ENCODE measurements around the gene NSD2.

The NSD2 gene

GRCh38 chr4:1866189-1866661 lies 5.0 kb upstream of the NSD2 start:
- no peak for DNase-seq

DNA sequence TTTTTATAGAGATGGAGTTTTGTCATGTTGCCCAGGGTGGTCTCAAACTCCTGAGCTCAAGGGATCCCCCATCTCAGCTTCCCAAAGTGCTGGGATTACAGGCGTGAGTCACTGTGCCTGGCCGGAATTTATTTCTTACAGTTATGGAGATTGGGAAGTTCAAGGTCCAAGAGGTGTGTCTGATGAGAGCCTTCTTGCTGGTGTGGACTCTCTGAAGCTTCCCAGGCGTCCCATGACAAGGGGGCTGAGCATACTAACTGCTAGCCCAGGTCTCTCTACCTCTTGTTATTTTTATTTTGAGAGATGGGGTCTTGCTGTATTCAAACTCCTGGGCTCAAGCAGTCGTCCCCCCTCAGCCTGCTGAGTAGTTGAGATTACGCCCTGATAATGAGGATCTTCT lies 2.9 kb upstream of the NSD2 start:
- DNase-seq: no peak

DNA sequence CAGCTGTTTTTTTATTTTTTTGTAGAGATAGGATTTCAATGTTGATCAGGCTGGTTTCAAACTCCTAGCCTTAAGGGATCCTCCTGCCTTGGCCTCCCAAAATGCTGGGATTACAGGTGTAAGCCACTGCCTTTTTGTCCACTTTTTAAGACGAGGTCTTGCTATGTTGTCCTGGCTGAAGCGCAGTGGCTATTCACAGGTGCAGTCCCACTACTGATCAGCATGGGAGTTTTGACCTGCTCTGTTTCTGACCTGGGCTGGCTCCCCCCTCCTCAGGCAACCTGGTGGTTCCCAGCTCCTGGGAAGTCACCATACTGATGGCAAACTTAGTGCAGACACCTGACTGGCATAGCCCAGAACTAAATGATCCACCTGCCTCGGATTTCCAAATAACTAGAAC lies 2.3 kb upstream of the NSD2 start:
- DNase-seq: no peak

DNA sequence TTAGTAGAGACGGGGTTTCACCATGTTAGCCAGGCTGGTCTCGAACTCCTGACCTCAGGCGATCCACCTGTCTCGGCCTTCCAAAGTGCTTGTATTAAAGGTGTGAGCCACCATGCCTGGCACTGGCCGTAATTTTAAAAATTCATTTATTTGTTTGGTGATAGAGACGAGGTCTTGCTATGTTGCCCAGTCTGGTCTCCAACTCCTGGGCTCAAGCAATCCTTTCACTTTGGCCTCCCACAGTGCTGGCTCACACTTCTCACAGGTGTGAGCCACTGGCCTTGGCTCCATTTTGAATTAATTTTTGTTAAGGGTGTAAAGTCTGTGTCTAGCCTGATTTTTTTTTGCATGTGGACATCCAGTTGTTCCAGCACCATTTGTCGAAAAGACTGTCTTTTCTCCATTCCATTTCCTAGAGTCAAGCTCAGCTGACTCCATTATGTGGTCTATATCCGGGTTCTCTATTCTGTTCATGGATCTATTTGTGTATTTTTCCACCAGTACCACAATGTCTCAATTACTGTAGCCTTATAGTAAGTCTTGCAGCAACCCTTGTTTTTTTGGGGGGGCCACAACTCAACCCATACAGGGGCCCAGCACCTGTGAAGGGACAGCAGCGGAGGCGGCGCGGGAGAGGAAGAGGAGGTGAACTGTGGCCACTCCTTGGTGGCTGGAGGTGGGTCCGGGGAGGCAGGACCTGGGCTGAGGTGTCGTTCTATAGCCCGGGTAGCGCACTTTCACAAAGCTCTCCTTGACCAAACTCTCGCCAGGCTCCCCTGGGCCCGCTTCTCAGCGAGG lies 1.5 kb upstream of the NSD2 start:
- DNase-seq: no peak

GRCh38 chr4:1870328-1870577 lies 940 bp upstream of the NSD2 start:
- peak; percentile 86 for DNase-seq

DNA sequence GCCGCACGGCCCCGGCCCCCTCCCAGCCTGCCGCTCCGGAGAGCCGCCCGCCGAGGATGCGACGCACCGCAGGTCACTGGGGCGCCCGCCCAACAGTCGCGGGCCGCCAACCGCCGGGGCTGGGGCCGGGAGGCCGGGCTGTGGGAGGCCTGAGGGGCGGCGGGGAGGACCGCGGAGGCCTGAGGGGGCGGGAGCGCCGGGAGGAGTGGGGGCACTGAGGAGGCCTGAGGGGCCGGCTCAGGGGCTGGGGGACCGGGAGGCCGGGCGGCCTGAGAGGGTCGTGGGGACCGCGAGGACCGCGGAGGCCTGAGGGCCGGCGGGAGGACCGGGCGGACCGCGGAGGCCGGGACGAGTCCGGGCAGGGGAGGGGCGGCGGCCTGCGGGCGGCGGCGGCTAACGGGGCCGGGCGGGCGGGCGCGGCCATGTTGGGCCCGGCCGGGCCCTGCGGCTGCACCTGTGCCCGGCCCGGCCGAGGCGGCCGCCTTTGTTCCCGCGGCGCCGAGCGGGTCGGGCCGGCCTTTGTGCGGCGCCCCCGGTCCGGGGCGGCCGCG lies 353 bp downstream of the NSD2 start:
- no peak for DNase-seq

GRCh38 chr4:1872870-1873269 lies 1.7 kb downstream of the NSD2 start:
- peak; percentile 88 for DNase-seq

DNA sequence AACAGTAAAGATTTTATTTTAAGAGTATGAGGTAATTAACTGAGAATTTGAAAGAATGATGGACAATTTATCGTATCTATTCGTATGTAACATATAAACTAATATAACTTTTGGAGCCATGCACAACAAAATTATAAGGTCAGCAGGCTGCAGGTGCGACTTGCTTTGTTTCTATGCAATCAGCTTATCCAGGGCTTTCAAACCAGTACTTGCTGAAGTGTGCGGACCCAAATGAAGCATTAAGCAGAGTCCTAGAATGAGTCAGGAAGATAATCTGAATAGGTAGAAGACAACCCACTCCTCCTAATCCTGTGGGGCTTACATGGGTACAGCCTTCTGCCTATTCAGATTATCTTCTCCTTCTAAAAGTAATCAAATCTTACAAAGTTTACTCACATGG lies 2.1 kb downstream of the NSD2 start:
- DNase-seq: peak; percentile 53

DNA sequence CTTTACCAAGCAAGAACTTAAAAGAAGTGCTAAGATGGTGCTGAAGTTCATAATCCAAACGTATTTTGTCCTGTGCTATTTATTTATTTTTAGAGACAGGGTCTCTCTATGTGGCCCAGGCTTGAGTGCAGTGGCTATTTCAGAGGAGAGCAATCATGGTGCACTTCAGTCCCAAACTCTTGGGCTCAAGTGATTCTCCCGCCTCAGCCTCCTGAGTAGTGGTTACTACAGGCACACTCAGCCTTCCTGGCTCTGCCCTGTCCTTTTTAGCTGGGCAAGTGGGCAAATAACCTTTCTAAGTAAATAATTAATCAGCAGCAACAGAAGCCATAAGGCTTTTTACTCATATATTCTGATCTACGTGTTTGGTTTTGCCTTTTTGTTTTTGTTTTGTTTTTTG lies 2.6 kb downstream of the NSD2 start:
- no peak for DNase-seq

- DNase-seq: no peak
Measured at GRCh38 chr4:1874201-1874600, 3.0 kb downstream of the NSD2 start.

- DNase-seq: no peak
Measured at GRCh38 chr4:1879485-1879884, 8.3 kb downstream of the NSD2 start.

- no peak for DNase-seq
Measured at GRCh38 chr4:1880332-1880731, 9.1 kb downstream of the NSD2 start.

GRCh38 chr4:1882850-1883271 lies 11.7 kb downstream of the NSD2 start:
- DNase-seq: no peak

GRCh38 chr4:1883583-1883982 lies 12.4 kb downstream of the NSD2 start:
- no peak for DNase-seq

DNA sequence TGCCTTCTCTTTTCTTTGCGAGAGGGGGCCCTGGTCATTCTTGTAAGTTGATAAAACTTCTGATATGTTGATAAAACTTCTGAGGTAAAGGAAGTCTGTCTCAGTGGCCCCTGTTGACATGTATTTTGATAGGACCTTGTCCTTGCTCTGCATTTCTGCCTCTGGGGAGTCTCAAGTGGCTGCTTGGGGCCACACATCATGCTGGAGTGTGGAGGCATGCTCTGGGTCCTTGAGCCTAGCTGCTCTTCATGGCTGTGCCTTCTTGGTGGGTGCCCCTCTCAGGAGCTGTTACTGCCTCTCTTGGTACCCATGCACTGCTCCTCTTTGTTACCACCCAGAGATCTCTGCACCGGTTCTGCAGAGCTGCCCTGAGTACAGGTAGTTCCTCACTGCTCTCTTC lies 14.2 kb downstream of the NSD2 start:
- no peak for DNase-seq

DNA sequence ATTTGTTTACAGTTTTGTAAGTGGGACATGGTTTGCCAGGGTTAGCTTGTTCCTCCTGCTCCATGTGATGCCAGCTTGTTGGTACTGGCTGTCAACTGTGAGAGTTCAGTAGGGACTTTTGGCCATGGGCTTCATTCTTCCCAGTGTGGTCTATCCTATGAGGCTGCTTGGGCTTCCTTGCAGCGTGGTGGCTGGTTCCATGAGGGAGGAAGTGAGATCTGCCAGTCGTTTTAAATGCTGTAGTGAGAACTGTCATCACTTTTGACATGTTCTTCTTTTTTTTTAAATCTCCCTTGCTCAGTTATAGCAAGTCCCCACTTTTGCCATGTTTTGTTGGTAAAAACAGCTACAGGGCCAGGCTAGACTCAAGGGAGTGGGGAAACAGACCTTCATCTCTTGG lies 15.9 kb downstream of the NSD2 start:
- no peak for DNase-seq

GRCh38 chr4:1890979-1891570 lies 19.9 kb downstream of the NSD2 start:
- DNase-seq: no peak

GRCh38 chr4:1895971-1896657 lies 24.9 kb downstream of the NSD2 start:
- no peak for DNase-seq

DNA sequence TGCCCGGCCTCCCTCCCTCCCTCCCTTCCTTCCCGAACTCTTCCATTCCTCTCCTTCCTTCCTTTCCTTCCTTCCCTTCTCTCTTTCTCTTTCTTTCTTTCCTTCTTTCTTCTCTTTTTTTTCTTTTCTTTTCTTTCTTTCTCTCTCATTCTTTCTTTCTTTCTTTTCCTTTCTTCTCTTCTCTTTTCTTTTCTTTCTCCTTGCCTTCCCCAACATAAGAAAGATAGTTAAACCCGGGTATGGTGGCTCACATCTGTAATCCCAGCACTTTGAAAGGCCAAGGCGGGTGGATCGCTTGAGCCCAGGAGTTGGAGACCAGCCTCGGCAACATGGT lies 25.4 kb downstream of the NSD2 start:
- no peak for DNase-seq

- DNase-seq: no peak
Measured at GRCh38 chr4:1898007-1898406, 26.8 kb downstream of the NSD2 start.

DNA sequence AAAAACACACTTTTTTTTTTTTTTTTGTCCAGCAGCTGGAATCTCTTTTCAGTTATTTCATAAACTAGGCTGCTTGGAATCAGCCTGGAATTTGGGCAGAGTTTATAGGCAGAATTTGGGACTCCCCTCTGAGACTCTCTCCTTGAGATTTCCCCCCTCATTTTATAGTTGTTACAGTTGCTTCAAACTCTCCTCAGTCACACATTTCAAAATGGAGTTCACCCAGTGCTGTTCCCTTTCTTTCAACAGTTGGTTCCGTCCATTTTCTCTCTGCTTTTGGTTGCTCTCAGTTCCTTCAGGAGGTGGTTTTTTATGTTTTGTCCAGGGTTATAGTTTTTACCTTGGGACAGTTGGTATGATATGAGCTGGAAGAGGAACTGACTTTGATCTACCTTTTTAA lies 27.5 kb downstream of the NSD2 start:
- no peak for DNase-seq

DNA sequence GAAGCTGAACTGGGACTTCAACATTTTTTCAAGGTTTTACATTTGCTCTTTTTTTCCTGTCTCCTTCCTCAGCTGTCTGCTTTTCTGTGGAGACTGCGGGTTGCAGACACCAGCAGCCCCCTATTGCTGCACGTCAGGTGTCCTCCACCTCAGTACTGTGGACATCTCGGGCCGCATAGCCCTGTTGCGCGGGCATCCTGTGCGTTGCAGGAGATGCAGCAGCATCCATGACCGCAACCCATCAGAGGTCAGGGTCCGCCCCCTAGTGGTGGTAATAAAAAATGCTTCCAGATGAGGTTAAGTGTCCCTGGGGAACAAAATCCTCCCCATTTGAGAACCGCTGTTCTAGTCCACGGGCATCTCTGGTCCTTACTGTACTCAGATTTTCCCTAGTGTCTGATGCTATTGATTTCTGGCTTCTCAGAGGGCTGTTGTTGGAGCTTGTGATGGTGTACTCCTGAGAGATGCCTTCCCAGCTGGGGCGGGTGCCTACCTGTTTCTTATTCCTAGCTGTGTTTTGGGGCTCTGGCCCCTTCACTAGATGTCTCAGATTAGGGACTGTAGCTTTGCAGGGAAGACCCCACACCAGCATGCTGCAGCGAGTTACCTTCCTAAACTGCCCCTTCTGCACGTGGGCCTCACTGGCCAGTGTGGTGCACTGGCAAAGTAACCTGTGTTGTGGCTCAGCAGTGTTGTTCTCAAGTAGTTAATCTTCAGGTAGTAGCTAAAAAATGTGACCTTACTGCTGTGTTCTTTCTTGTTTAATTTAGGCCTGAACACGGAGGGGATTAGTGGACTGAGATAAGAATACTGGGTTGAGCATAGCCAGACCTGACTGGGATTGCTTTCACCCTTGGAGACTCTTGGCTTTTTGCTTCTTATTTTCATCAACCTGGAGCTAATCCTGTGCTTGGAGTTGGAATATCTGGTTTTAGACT lies 28.2 kb downstream of the NSD2 start:
- DNase-seq: peak; percentile 85

GRCh38 chr4:1900087-1900433 lies 28.9 kb downstream of the NSD2 start:
- no peak for DNase-seq

Measured in activated CD4-positive, alpha-beta T cell treated with anti-CD3 and anti-CD28 coated beads, Interleukin-2, amount 50 U/mL, for 16 hours (primary cell).